ENCODE data around the gene EMID1.
A peak's percentile ranks its signal among the peaks of the same experiment; 100 is the strongest.

Gene EMID1

DNA sequence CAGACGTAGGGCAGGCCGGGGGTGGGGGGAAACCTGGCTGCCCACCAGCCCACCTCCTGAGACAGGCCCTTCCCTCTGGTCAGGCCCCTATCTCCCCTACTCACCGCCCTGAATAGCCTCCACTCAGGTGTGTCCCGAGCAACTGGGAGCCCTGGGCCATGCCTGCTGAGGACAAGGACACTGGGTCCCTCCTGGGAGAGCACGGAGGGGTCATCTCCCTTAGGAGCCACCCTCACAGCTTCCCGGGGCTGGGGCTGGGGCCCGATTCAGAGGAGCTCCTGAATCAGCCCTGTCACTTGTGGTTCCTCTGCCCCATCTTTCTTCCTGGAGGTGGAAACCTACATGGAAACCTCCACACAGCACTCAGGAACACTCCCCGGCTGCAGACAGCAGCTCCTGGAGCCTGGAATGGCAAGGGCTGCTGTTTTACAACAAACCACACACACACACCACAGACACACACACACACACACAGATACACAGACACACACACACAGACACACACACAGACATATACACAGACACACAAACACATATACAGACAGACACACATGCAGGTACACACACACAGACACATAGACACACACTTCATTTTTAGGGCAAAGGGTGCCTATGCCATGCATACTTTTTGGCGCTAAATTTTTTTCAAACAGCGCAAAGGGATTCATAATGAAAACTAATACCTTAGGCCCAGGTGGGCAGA lies 9.6 kb upstream of the EMID1 start:
- Histone ChIP-seq H3K27ac (ENCODE audit: low read depth, low read length) (no peak overlapping the region), H3K27me3 (ENCODE audit: control insufficient read depth in 1 of 2, insufficient read depth in 2 of 2, low read length in 2 of 2) (no peaks in the 10 kb centered on the region), H3K36me3 (ENCODE audit: insufficient read depth, low read length) (no peaks in the 10 kb centered on the region), H3K9ac (ENCODE audit: low read length) (no peak overlapping the region), H3K4me3 (ENCODE audit: low read depth in 1 of 2, low read length in 2 of 2) (no peak overlapping the region), H3K9me3 (ENCODE audit: low read length) (no peaks in the 10 kb centered on the region), H3K4me1 (ENCODE audit: insufficient read depth, low read length) (no peaks in the 10 kb centered on the region)

DNA sequence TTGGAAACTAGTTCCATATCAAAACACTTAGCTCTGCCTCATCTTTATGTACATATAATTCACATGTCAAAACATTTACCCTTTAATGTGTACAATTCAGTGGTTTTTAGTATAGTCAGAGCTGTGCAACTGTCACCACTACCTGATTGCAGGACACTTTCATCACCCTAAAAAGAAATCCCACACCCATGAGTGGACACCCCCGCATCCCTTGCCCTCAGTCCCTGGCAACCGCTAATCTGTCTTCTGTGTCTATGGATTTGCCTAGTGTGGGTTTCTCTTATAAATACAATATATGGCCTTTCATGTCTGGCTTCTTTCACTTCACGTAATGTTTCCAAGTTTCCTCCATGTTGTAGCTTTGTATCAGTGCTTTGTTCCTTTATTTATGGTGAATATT lies 8.6 kb upstream of the EMID1 start:
- no peaks in the 10 kb centered on the region for H3K36me3 ChIP-seq (ENCODE audit: insufficient read depth, low read length)
- no peak overlapping the region for H3K27ac ChIP-seq (ENCODE audit: low read depth, low read length)
- no peaks in the 10 kb centered on the region for H3K9me3 ChIP-seq (ENCODE audit: low read length)
- no peak overlapping the region for H3K9ac ChIP-seq (ENCODE audit: low read length)
- H3K4me1 ChIP-seq (ENCODE audit: insufficient read depth, low read length): no peaks in the 10 kb centered on the region
- no peaks in the 10 kb centered on the region for H3K27me3 ChIP-seq (ENCODE audit: control insufficient read depth in 1 of 2, insufficient read depth in 2 of 2, low read length in 2 of 2)
- no peak overlapping the region for H3K4me3 ChIP-seq (ENCODE audit: low read depth in 1 of 2, low read length in 2 of 2)

DNA sequence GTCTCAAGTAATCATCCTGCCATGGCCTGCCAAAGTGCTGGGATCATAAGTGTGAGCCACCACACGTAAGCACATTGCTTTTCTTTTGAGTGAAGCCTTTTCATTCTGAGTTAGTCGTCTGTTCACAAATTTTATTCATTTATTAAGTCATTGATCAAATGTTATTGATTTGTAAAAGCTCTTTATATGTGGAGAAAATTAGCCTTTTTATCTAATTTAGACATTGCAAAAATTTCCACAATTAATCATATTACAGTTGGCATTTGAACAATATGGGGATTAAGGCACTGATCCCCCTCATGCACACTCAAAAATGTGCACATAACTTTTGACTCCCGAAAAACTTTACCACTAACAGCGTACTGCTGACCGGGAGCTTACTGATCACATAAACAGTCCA lies 7.5 kb upstream of the EMID1 start:
- Histone ChIP-seq H3K4me3 (ENCODE audit: low read depth in 1 of 2, low read length in 2 of 2) (no peak overlapping the region), H3K27me3 (ENCODE audit: control insufficient read depth in 1 of 2, insufficient read depth in 2 of 2, low read length in 2 of 2) (no peaks in the 10 kb centered on the region)

GRCh38 chr22:29199702-29200400 lies 5.8 kb upstream of the EMID1 start:
- H3K9me3 ChIP-seq (ENCODE audit: low read length): no peaks in the 10 kb centered on the region
- H3K9ac ChIP-seq (ENCODE audit: low read length): no peak overlapping the region
- no peaks in the 10 kb centered on the region for H3K4me1 ChIP-seq (ENCODE audit: insufficient read depth, low read length)
- H3K27ac ChIP-seq (ENCODE audit: low read depth, low read length): no peak overlapping the region
- no peaks in the 10 kb centered on the region for H3K27me3 ChIP-seq (ENCODE audit: control insufficient read depth in 1 of 2, insufficient read depth in 2 of 2, low read length in 2 of 2)
- H3K4me3 ChIP-seq (ENCODE audit: low read depth in 1 of 2, low read length in 2 of 2): no peak overlapping the region
- H3K36me3 ChIP-seq (ENCODE audit: insufficient read depth, low read length): no peaks in the 10 kb centered on the region

More for the DNA sequence above, 7.5 kb upstream of the EMID1 start:
- Histone ChIP-seq H3K27ac (ENCODE audit: low read depth, low read length) (no peak overlapping the region), H3K4me1 (ENCODE audit: insufficient read depth, low read length) (no peaks in the 10 kb centered on the region), H3K36me3 (ENCODE audit: insufficient read depth, low read length) (no peaks in the 10 kb centered on the region), H3K9ac (ENCODE audit: low read length) (no peak overlapping the region), H3K9me3 (ENCODE audit: low read length) (no peaks in the 10 kb centered on the region)

DNA sequence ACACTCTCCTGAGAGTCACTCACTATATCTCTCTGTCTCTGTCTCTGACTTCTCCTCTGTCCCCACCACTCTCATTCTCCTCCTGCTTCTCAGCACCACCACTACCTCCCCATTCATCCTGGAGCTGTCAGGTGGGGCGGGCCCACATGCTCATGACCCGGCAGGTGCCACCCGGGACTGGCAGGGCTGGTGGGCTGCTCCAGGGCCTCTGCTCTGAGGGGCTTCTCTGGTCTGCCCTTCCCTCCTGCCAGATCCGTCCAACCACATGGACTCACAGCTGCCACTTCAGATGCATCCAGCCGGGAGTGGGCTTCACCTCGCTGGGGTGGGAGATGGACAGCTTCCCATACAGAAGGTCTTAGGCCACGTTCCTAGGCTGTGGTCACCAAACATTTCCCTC lies 4.8 kb upstream of the EMID1 start:
- Histone ChIP-seq H3K4me1 (ENCODE audit: insufficient read depth, low read length) (peaks cover 4% of the 10 kb centered on the region), H3K9ac (ENCODE audit: low read length) (no peak overlapping the region), H3K4me3 (ENCODE audit: low read depth in 1 of 2, low read length in 2 of 2) (no peak overlapping the region), H3K27me3 (ENCODE audit: control insufficient read depth in 1 of 2, insufficient read depth in 2 of 2, low read length in 2 of 2) (no peaks in the 10 kb centered on the region), H3K9me3 (ENCODE audit: low read length) (no peaks in the 10 kb centered on the region), H3K36me3 (ENCODE audit: insufficient read depth, low read length) (no peaks in the 10 kb centered on the region), H3K27ac (ENCODE audit: low read depth, low read length) (no peak overlapping the region)

DNA sequence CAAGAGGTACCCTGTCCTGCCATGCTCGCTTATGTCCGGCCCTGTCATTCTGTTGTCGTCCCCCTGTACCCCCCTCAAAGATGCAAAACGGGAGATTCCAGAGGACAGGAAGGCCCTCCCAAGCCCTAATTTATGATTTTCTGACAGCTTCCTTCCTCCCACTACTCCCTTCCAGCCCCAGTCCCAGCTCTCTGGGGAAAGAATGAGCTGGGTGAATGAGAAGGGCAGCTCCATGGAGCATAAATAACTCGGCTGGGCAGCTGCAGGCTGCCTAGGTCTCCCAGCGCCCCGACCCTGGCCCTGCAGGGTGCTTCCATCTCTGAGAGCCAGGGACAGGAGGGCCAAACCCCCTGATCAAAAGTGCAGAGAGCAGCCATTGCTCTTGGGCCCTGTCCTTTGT lies 3.9 kb upstream of the EMID1 start:
- no peak overlapping the region for H3K9ac ChIP-seq (ENCODE audit: low read length)
- peaks cover 9% of the 10 kb centered on the region for H3K4me1 ChIP-seq (ENCODE audit: insufficient read depth, low read length)
- H3K36me3 ChIP-seq (ENCODE audit: insufficient read depth, low read length): no peaks in the 10 kb centered on the region
- no peaks in the 10 kb centered on the region for H3K9me3 ChIP-seq (ENCODE audit: low read length)
- no peaks in the 10 kb centered on the region for H3K27me3 ChIP-seq (ENCODE audit: control insufficient read depth in 1 of 2, insufficient read depth in 2 of 2, low read length in 2 of 2)
- H3K4me3 ChIP-seq (ENCODE audit: low read depth in 1 of 2, low read length in 2 of 2): no peak overlapping the region
- no peak overlapping the region for H3K27ac ChIP-seq (ENCODE audit: low read depth, low read length)

- no peaks in the 10 kb centered on the region for H3K36me3 ChIP-seq (ENCODE audit: insufficient read depth, low read length)
- no peak overlapping the region for H3K27ac ChIP-seq (ENCODE audit: low read depth, low read length)
- H3K4me3 ChIP-seq (ENCODE audit: low read depth in 1 of 2, low read length in 2 of 2): no peak overlapping the region
- H3K4me1 ChIP-seq (ENCODE audit: insufficient read depth, low read length): peaks cover 9% of the 10 kb centered on the region
- H3K27me3 ChIP-seq (ENCODE audit: control insufficient read depth in 1 of 2, insufficient read depth in 2 of 2, low read length in 2 of 2): no peaks in the 10 kb centered on the region
- H3K9me3 ChIP-seq (ENCODE audit: low read length): no peaks in the 10 kb centered on the region
- H3K9ac ChIP-seq (ENCODE audit: low read length): no peak overlapping the region
These were observed 3.2 kb upstream of the EMID1 start for GRCh38 chr22:29202212-29203192.

DNA sequence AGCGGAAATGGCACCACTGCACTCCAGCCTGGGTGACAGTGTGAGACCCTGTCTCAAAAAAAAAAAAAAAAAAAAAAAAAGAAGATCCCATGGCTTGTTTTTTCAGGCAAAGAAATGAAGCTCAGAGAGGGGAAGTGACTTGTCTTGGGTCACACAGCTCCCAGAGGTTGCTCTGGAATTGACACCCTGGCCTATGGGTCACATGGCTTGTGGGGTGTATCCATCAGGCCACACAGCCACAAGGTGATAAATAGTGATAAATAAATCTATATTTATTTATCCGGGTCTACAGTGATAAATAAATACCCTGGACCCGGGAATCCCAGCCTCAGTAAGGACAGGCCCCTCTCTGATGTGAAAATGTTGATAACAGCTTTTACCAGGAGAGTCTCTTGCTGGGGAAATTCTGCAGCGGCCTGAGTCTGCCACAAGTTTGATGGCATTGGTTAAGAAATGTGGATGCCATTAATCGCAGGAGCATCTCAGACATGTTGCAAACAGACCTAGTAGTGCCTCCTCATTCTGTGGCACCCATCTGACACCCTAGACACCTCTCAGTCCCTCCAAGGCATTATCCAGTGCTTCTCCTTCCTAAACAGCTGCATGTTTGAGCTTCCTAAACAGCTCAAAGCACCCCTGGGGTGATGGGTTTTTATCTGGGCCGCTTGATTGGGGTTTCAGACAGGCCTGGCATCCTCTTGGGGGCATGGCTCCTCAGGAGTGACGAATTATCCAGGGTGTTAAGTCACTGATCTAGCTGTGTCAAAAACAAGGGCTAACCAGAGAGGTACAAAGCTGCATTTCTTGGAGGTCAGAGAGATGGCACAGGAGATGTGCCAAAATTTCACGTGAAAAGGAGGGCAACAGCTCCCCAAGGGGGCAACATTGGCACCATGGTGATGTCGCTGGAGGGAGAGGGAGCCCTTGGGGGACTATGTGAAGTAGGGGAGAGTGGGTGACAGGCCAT lies 1.9 kb upstream of the EMID1 start:
- Histone ChIP-seq H3K27ac (ENCODE audit: low read depth, low read length) (no peak overlapping the region), H3K4me1 (ENCODE audit: insufficient read depth, low read length) (peaks cover 9% of the 10 kb centered on the region), H3K27me3 (ENCODE audit: control insufficient read depth in 1 of 2, insufficient read depth in 2 of 2, low read length in 2 of 2) (no peaks in the 10 kb centered on the region), H3K9ac (ENCODE audit: low read length) (no peak overlapping the region), H3K9me3 (ENCODE audit: low read length) (no peaks in the 10 kb centered on the region), H3K4me3 (ENCODE audit: low read depth in 1 of 2, low read length in 2 of 2) (no peak overlapping the region), H3K36me3 (ENCODE audit: insufficient read depth, low read length) (no peaks in the 10 kb centered on the region)

DNA sequence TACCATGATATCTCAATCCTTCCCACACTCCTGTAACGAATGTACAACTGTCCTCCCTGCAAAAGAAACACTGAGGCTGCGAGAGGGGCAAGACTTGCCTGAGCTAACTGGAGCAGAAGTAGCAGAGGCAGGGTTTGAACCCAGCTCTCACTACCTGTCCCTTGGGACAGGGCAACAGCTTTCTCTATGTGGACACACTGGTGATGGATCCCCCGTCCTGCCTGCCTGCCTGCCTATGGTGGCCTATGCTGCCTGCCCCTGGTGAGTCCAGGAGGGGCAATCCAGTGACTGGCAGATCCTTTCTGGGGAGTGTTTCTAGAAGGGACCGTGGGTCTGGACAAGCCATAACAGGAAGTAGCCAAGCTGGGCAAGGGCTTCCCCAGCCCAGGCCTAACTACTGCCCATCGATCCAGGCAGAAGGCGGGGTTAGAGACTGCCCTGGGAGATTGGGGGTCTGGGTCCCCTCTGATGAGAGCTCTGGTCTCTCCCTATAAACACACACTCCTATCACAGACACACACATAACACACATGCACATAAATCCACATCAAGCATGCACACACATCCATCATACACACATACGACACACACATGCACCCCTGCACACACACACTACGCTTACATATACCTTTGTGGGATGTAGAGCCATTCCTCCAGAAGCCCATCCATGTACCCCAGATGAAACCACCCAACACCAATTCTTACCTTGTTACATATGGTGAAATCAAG lies 1.1 kb upstream of the EMID1 start:
- Histone ChIP-seq H3K27ac (ENCODE audit: low read depth, low read length) (no peak overlapping the region), H3K36me3 (ENCODE audit: insufficient read depth, low read length) (no peaks in the 10 kb centered on the region), H3K9me3 (ENCODE audit: low read length) (no peaks in the 10 kb centered on the region), H3K4me1 (ENCODE audit: insufficient read depth, low read length) (peaks cover 9% of the 10 kb centered on the region), H3K4me3 (ENCODE audit: low read depth in 1 of 2, low read length in 2 of 2) (no peak overlapping the region), H3K9ac (ENCODE audit: low read length) (no peak overlapping the region), H3K27me3 (ENCODE audit: control insufficient read depth in 1 of 2, insufficient read depth in 2 of 2, low read length in 2 of 2) (no peaks in the 10 kb centered on the region)

DNA sequence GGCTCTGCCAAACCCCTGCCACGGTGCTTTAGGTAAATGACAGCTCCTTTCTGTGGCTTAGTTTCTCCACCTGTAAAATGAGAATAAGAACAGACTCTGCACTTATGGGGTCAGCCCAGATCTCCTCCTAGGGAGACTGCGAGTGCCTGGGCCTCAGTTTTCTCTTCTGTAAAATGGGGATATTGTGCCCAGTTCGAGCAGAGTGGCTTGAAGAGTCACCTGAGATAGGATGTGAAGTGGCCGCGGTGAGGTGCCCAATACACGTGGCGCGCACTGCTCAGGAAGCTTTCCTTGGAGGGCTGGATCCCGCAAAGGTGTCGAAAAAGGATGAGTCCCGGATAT lies 473 bp upstream of the EMID1 start:
- H3K27ac ChIP-seq (ENCODE audit: low read depth, low read length): no peak overlapping the region
- no peak overlapping the region for H3K9ac ChIP-seq (ENCODE audit: low read length)
- H3K36me3 ChIP-seq (ENCODE audit: insufficient read depth, low read length): no peaks in the 10 kb centered on the region
- H3K4me3 ChIP-seq (ENCODE audit: low read depth in 1 of 2, low read length in 2 of 2): peak overlapping the region in 1 of 2 donors; percentile 43
- no peaks in the 10 kb centered on the region for H3K27me3 ChIP-seq (ENCODE audit: control insufficient read depth in 1 of 2, insufficient read depth in 2 of 2, low read length in 2 of 2)
- H3K4me1 ChIP-seq (ENCODE audit: insufficient read depth, low read length): peaks cover 9% of the 10 kb centered on the region
- no peaks in the 10 kb centered on the region for H3K9me3 ChIP-seq (ENCODE audit: low read length)
